ENCODE results near the gene FAM193A. TPM values are rescaled to one million over a fixed set of nuclear protein-coding genes. Genes with fewer than 3 reads are reported as not detected.

The FAM193A gene
- total RNA-seq, 1 donor from 2014 or later = 28.8 TPM

- Mint-ChIP-seq H3K4me1 (ENCODE audit: low read depth, unreplicated experiment) (peaks cover 62% of the 10 kb centered on the region), H3K27ac (ENCODE audit: unreplicated experiment) (peak overlapping the region; percentile 47)
- no peak overlapping the region for H3K9ac ChIP-seq (ENCODE audit: low read length)
Observed at GRCh38 chr4:2595952-2596552, 59.6 kb downstream of the FAM193A start.

GRCh38 chr4:2596611-2597010, 60.2 kb downstream of the FAM193A start:
- H3K9me3 Mint-ChIP-seq (ENCODE audit: unreplicated experiment) = no peaks in the 10 kb centered on the region
- Histone ChIP-seq H4K20me1 (ENCODE audit: insufficient read depth, low read length) (peaks cover 93% of the 10 kb centered on the region), H3K27ac (ENCODE audit: low read depth, low read length) (no peak overlapping the region), H3K4me3 (ENCODE audit: insufficient read depth, low read depth, low read length) (no peak overlapping the region), H3K9ac (ENCODE audit: low read length) (no peak overlapping the region), H3K4me1 (ENCODE audit: insufficient read depth, low read length) (peaks cover 6% of the 10 kb centered on the region), H3K4me2 (ENCODE audit: low read length) (no peak overlapping the region), H3K79me2 (ENCODE audit: insufficient read depth, low read length) (peaks cover 97% of the 10 kb centered on the region), H3K9me3 (ENCODE audit: insufficient read depth, low read depth, low read length) (no peaks in the 10 kb centered on the region), H3K36me3 (ENCODE audit: insufficient read depth, low read length) (no peaks in the 10 kb centered on the region), H2AFZ (ENCODE audit: low read depth, low read length) (no peak overlapping the region), H3K27me3 (ENCODE audit: insufficient read depth, low read length) (no peaks in the 10 kb centered on the region)
- peak overlapping the region; percentile 47 for H3K27ac Mint-ChIP-seq (ENCODE audit: unreplicated experiment)
- peak overlapping the region; percentile 7 for H3K4me3 Mint-ChIP-seq (ENCODE audit: unreplicated experiment)
- TF ChIP-seq EZH2 (IDR thresholded peaks at IDR 0.05; ENCODE audit: insufficient read depth, low read length) (no peak), CTCF (IDR thresholded peaks at IDR 0.05; ENCODE audit: insufficient read depth, low read depth, low read length) (no peak)
- no peak for FAIRE-seq
- DNase-seq (ENCODE audit: low read depth) = no peak
- peaks cover 12% of the 10 kb centered on the region for H3K36me3 Mint-ChIP-seq (ENCODE audit: low read depth, unreplicated experiment)
- peaks cover 56% of the 10 kb centered on the region for H3K4me1 Mint-ChIP-seq (ENCODE audit: low read depth, unreplicated experiment)
- no peaks in the 10 kb centered on the region for H3K27me3 Mint-ChIP-seq (ENCODE audit: low read depth, unreplicated experiment)

More at GRCh38 chr4:2595952-2596552, 59.6 kb downstream of the FAM193A start:
- DNase-seq (ENCODE audit: low read depth) (no peak), FAIRE-seq (no peak)
- H3K4me3 ChIP-seq (ENCODE audit: insufficient read depth, low read depth, low read length) = no peak overlapping the region
- no peak overlapping the region for H3K4me2 ChIP-seq (ENCODE audit: low read length)
- H3K36me3 Mint-ChIP-seq (ENCODE audit: low read depth, unreplicated experiment) = peaks cover 12% of the 10 kb centered on the region
- H3K9me3 Mint-ChIP-seq (ENCODE audit: unreplicated experiment) = no peaks in the 10 kb centered on the region
- H3K36me3 ChIP-seq (ENCODE audit: insufficient read depth, low read length) = no peaks in the 10 kb centered on the region
- TF ChIP-seq EZH2 (IDR thresholded peaks at IDR 0.05; ENCODE audit: insufficient read depth, low read length) = no peak
- no peak for TF ChIP-seq CTCF (IDR thresholded peaks at IDR 0.05; ENCODE audit: insufficient read depth, low read depth, low read length)
- no peaks in the 10 kb centered on the region for H3K9me3 ChIP-seq (ENCODE audit: insufficient read depth, low read depth, low read length)
- peaks cover 6% of the 10 kb centered on the region for H3K4me1 ChIP-seq (ENCODE audit: insufficient read depth, low read length)
- H4K20me1 ChIP-seq (ENCODE audit: insufficient read depth, low read length) = peaks cover 98% of the 10 kb centered on the region
- H3K27me3 ChIP-seq (ENCODE audit: insufficient read depth, low read length) = no peaks in the 10 kb centered on the region
- H3K79me2 ChIP-seq (ENCODE audit: insufficient read depth, low read length) = peaks cover 97% of the 10 kb centered on the region
- H3K27ac ChIP-seq (ENCODE audit: low read depth, low read length) = no peak overlapping the region
- no peak overlapping the region for H3K4me3 Mint-ChIP-seq (ENCODE audit: unreplicated experiment)
- no peaks in the 10 kb centered on the region for H3K27me3 Mint-ChIP-seq (ENCODE audit: low read depth, unreplicated experiment)
- no peak overlapping the region for H2AFZ ChIP-seq (ENCODE audit: low read depth, low read length)
